Right atrium auricular region (tissue), 2 donors: ENCODE measurements around the gene LIM2. TPM values are rescaled to one million over a fixed set of nuclear protein-coding genes. Genes with fewer than 3 reads are reported as not detected.

Experiments used
- DNase-seq: peaks from one replicate; pipeline ENCODE4 v3.0.0-alpha.2; 2019; ENCODE audit warnings: low spot score
- H3K27ac ChIP-seq, 2 donors: fragments of 200-600 bp; sonication (generic); 1 replicate in 1 of 2; 2 replicates in 1 of 2; pipeline ENCODE4 v1.5.1; 2016 to 2019
- H3K27me3 ChIP-seq, 2 donors: fragments of 200-600 bp; sonication (generic); one replicate each; pipeline versions ENCODE4 v1.5.1 to v1.6.0; 2017 to 2019
- H3K36me3 ChIP-seq: fragments of 200-600 bp; sonication (generic); one replicate; pipeline ENCODE4 v1.5.1; 2016
- H3K4me1 ChIP-seq, 2 donors: fragments of 200-600 bp; sonication (generic); one replicate each; pipeline versions ENCODE4 v1.5.1 to v1.6.0; 2017 to 2019
- H3K4me3 ChIP-seq, 2 donors: fragments of 200-600 bp; sonication (generic); 1 replicate in 1 of 2; 2 replicates in 1 of 2; pipeline ENCODE4 v1.5.1; 2017 to 2019; ENCODE audit warnings: mild to moderate bottlenecking in 1 of 2, moderate library complexity in 1 of 2
- H3K9me3 ChIP-seq, 2 donors: fragments of 200-600 bp; sonication (generic); one replicate each; pipeline ENCODE4 v1.5.1; 2019
- CTCF ChIP-seq, 2 donors: fragments of 200-600 bp; sonication (generic); IDR thresholded peaks; one replicate each; pipeline ENCODE4 v1.5.1; 2019; ENCODE audit warnings: antibody characterized with exemption in 2 of 2
- total RNA-seq, 2 donors: library from RNA; depleted of rRNA; stranded (reverse); fragments of >200 nt; gene quantifications; one replicate each; pipeline ENCODE4 v1.1.0, GENCODE V29; 2016

Gene LIM2
- total RNA-seq, 2 donors from 2014 or later: not detected

GRCh38 chr19:51375504-51376221 is 12.1 kb downstream of the LIM2 start:
- Histone ChIP-seq H3K27me3 (no peaks in the 10 kb centered on the region), H3K36me3 (no peaks in the 10 kb centered on the region), H3K4me1 (no peaks in the 10 kb centered on the region), H3K27ac (no peak overlapping the region), H3K4me3 (no peak overlapping the region), H3K9me3 (no peaks in the 10 kb centered on the region)
- DNase-seq: no peak
- no peak for TF ChIP-seq CTCF (IDR thresholded peaks at IDR 0.05)

- no peaks in the 10 kb centered on the region for H3K9me3 ChIP-seq
- H3K4me3 ChIP-seq: no peak within 1 kb of the TSS
- no peak within 1 kb of the TSS for H3K27ac ChIP-seq
- no peak for DNase-seq
- no peaks in the 10 kb centered on the region for H3K36me3 ChIP-seq
- peaks cover 0 to 9% of the 10 kb centered on the region in 2 donors for H3K4me1 ChIP-seq
- H3K27me3 ChIP-seq: no peaks in the 10 kb centered on the region
- no peak for TF ChIP-seq CTCF (IDR thresholded peaks at IDR 0.05)
Measured at GRCh38 chr19:51372649-51373504, 14.9 kb downstream of the LIM2 start, which contains the start of gene NKG7. Gene NKG7, minus strand, starts transcription at chr19:51372654. Its CDS starts 119 bp downstream, at chr19:51372535.

GRCh38 chr19:51372021-51372648 is 15.6 kb downstream of the LIM2 start:
- Histone ChIP-seq H3K27me3 (no peaks in the 10 kb centered on the region), H3K4me3 (no peak overlapping the region), H3K9me3 (no peaks in the 10 kb centered on the region), H3K36me3 (no peaks in the 10 kb centered on the region), H3K4me1 (peaks cover 0 to 9% of the 10 kb centered on the region in 2 donors), H3K27ac (no peak overlapping the region)
- no peak for TF ChIP-seq CTCF (IDR thresholded peaks at IDR 0.05)
- DNase-seq: no peak

- H3K9me3 ChIP-seq: no peaks in the 10 kb centered on the region
- H3K27me3 ChIP-seq: no peaks in the 10 kb centered on the region
- no peaks in the 10 kb centered on the region for H3K36me3 ChIP-seq
- TF ChIP-seq CTCF (IDR thresholded peaks at IDR 0.05): no peak
- H3K4me1 ChIP-seq: peaks cover 0 to 9% of the 10 kb centered on the region in 2 donors
- DNase-seq: no peak
- H3K4me3 ChIP-seq: no peak overlapping the region
- H3K27ac ChIP-seq: no peak overlapping the region
Measured at GRCh38 chr19:51371186-51371690, 16.5 kb downstream of the LIM2 start.

- Histone ChIP-seq H3K27me3 (no peaks in the 10 kb centered on the region), H3K4me3 (no peak overlapping the region), H3K27ac (no peak overlapping the region), H3K4me1 (peaks cover 0 to 14% of the 10 kb centered on the region in 2 donors), H3K9me3 (no peaks in the 10 kb centered on the region), H3K36me3 (no peaks in the 10 kb centered on the region)
- TF ChIP-seq CTCF (IDR thresholded peaks at IDR 0.05): no peak
- no peak for DNase-seq
Measured at GRCh38 chr19:51370230-51370629, 17.5 kb downstream of the LIM2 start.
